Panc1 (cell line): ENCODE data around the gene CLSTN2. TPM values are rescaled to one million over a fixed set of nuclear protein-coding genes. Genes with fewer than 3 reads are reported as not detected.

Experiments used
- ATAC-seq: fragments of 200-7000 bp; cut with Tn5 transposase; 2 replicates; pipeline ENCODE4 v1.9.1; 2020; ENCODE audit warnings: mild to moderate bottlenecking, moderate library complexity
- BruUV-seq: library from RNA; stranded (reverse); fragments of 400-500 nt; replicated peaks from 2 replicates; lab custom pipeline; 2021; lab: Mats Ljungman, UMichigan
- CTCF ChIA-PET: fragments of 300-600 bp; sonication (Branson Sonifier 250); formaldehyde crosslinking; loops from one replicate; lab custom pipeline; 2022; ENCODE audit warnings: antibody characterized with exemption; lab: Charles Lee
- POLR2A ChIA-PET: fragments of 300-600 bp; sonication (Branson Sonifier 250); formaldehyde crosslinking; loops from one replicate; lab custom pipeline; 2022; ENCODE audit warnings: antibody characterized with exemption; lab: Charles Lee
- DNase-seq: peaks from one replicate; pipeline ENCODE4 v3.0.0-alpha.2; 2010; ENCODE audit warnings: low read depth, low spot score
- H3K27ac ChIP-seq: 2 replicates; pipeline ENCODE4 v1.5.1; 2011; ENCODE audit warnings: mild to moderate bottlenecking, low read length, inconsistent platforms
- H3K27me3 ChIP-seq: fragments of 200-500 bp; sonication (Bioruptor generic); 2 replicates; pipeline ENCODE4 v1.6.0; 2014; ENCODE audit warnings: low read length, inconsistent platforms; ENCODE audit not compliant: control insufficient read depth, insufficient read depth
- H3K36me3 ChIP-seq: fragments of 200-500 bp; sonication (Bioruptor generic); 2 replicates; pipeline ENCODE4 v1.5.1; 2014; ENCODE audit warnings: inconsistent platforms, mild to moderate bottlenecking, low read length, moderate library complexity; ENCODE audit not compliant: control insufficient read depth, insufficient read depth
- H3K4me1 ChIP-seq: 2 replicates; pipeline ENCODE4 v1.5.1; 2011; ENCODE audit warnings: inconsistent platforms, mild to moderate bottlenecking, low read length, moderate library complexity; ENCODE audit not compliant: control insufficient read depth, insufficient read depth
- H3K4me3 ChIP-seq, 2 experiments: 2 replicates each; pipeline ENCODE4 v1.5.1; 2011 to 2012; ENCODE audit warnings: low read depth in 2 of 2, low read length in 2 of 2, mild to moderate bottlenecking in 2 of 2, inconsistent platforms in 1 of 2, moderate library complexity in 1 of 2
- H3K9me3 ChIP-seq: fragments of 200-500 bp; sonication (Bioruptor generic); 2 replicates; pipeline ENCODE4 v1.5.1; 2014; ENCODE audit warnings: low read depth, mild to moderate bottlenecking, inconsistent platforms, low read length, moderate library complexity; ENCODE audit not compliant: control insufficient read depth, insufficient read depth
- POLR2AphosphoS5 ChIP-seq: IDR thresholded peaks from 2 replicates; pipeline ENCODE4 v1.6.1; 2012; ENCODE audit warnings: mild to moderate bottlenecking, low read depth, low read length, moderate library complexity
- SIN3A ChIP-seq: IDR thresholded peaks from 2 replicates; pipeline ENCODE4 v1.6.1; 2012; ENCODE audit warnings: low read depth, mild to moderate bottlenecking, low read length, moderate library complexity, borderline replicate concordance; ENCODE audit not compliant: insufficient read depth
- TCF7L2 ChIP-seq: IDR thresholded peaks from 2 replicates; pipeline ENCODE4 v1.6.1; 2011; ENCODE audit warnings: mild to moderate bottlenecking, low read depth, low read length, inconsistent platforms
- in situ Hi-C: cut with HindIII; loops from 2 replicates; pipeline ENCODE4 v1.10.0; 2016; ENCODE audit warnings: low sequenced_read_pairs, low pct_unique_long_range_greater_than_20kb
- intact Hi-C: fragments of 100-400 bp; cut with micrococcal nuclease; formaldehyde crosslinking; loops from one replicate; pipeline ENCODE4 v1.10.0; 2022; ENCODE audit not compliant: unreplicated experiment
- total RNA-seq: library from RNA; stranded (reverse); gene quantifications from one replicate; pipeline ENCODE4 v1.2.1, GENCODE V29; 2021; ENCODE audit not compliant: unreplicated experiment
- TF ChIP-seq, protein P1 (sequence below), 2 experiments: IDR thresholded peaks; 2 replicates each; pipeline ENCODE4 v1.6.1; 2011 to 2012; ENCODE audit warnings: low read depth in 2 of 2, control low read depth in 1 of 2, low read length in 1 of 2, mild to moderate bottlenecking in 1 of 2, moderate library complexity in 1 of 2; ENCODE audit not compliant: insufficient read depth in 1 of 2
- TF ChIP-seq, protein P2 (sequence below): fragments of 450-650 bp; IDR thresholded peaks from 2 replicates; pipeline ENCODE4 v1.5.1; 2017; ENCODE audit warnings: mild to moderate bottlenecking

The CLSTN2 gene
- total RNA-seq, 1 experiment from 2014 or later: 0.03 TPM

DNA sequence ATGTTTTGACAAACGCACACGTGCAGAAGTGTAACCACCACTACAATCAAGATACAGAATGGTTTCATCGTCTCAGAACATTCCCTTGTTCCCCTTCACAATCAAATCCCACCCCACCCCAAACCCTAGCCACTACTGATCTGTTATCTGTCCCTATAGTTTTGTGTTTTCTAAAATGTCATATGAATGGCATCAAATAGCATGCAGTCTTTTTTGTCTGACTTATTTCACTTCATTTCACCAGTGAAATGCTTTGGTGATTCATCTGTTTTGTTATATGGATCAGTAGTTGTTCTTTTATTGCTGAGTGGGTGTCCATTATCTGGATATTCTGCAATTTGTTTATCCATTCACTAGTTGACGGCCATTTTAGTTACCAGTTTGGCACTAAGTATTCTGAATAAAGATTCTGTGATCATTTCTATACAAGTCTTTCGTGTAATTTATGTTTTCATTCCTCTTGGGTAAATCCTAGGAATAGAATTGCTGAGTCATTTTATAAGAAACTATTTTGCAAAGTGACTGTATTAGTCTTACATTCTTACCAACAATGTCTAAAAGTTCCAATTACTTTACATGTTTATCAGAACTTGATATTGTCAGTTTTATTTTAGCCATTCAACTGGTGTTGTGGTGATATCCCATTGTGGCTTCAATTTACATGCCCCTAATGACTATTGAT is 232.8 kb downstream of the CLSTN2 start:
- ChIA-PET CTCF (no interaction called here), POLR2A (no interaction called here)
- in situ Hi-C loops (no loop called here), intact Hi-C loops (no loop called here)
- H3K4me3 ChIP-seq: no peak overlapping the region
- H3K4me1 ChIP-seq: no peaks in the 10 kb centered on the region
- ATAC-seq: no peak
- H3K27ac ChIP-seq: no peak overlapping the region
- no peak for DNase-seq
- H3K27me3 ChIP-seq: no peaks in the 10 kb centered on the region
- no peaks in the 10 kb centered on the region for H3K9me3 ChIP-seq
- BruUV-seq: no TSS peak
- TF ChIP-seq, protein P1, sequence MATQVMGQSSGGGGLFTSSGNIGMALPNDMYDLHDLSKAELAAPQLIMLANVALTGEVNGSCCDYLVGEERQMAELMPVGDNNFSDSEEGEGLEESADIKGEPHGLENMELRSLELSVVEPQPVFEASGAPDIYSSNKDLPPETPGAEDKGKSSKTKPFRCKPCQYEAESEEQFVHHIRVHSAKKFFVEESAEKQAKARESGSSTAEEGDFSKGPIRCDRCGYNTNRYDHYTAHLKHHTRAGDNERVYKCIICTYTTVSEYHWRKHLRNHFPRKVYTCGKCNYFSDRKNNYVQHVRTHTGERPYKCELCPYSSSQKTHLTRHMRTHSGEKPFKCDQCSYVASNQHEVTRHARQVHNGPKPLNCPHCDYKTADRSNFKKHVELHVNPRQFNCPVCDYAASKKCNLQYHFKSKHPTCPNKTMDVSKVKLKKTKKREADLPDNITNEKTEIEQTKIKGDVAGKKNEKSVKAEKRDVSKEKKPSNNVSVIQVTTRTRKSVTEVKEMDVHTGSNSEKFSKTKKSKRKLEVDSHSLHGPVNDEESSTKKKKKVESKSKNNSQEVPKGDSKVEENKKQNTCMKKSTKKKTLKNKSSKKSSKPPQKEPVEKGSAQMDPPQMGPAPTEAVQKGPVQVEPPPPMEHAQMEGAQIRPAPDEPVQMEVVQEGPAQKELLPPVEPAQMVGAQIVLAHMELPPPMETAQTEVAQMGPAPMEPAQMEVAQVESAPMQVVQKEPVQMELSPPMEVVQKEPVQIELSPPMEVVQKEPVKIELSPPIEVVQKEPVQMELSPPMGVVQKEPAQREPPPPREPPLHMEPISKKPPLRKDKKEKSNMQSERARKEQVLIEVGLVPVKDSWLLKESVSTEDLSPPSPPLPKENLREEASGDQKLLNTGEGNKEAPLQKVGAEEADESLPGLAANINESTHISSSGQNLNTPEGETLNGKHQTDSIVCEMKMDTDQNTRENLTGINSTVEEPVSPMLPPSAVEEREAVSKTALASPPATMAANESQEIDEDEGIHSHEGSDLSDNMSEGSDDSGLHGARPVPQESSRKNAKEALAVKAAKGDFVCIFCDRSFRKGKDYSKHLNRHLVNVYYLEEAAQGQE (IDR thresholded peaks at IDR 0.05; ENCODE audit: insufficient read depth in 1 of 2, low read depth in 2 of 2, low read length in 1 of 2): no peak
- TF ChIP-seq, protein P2, sequence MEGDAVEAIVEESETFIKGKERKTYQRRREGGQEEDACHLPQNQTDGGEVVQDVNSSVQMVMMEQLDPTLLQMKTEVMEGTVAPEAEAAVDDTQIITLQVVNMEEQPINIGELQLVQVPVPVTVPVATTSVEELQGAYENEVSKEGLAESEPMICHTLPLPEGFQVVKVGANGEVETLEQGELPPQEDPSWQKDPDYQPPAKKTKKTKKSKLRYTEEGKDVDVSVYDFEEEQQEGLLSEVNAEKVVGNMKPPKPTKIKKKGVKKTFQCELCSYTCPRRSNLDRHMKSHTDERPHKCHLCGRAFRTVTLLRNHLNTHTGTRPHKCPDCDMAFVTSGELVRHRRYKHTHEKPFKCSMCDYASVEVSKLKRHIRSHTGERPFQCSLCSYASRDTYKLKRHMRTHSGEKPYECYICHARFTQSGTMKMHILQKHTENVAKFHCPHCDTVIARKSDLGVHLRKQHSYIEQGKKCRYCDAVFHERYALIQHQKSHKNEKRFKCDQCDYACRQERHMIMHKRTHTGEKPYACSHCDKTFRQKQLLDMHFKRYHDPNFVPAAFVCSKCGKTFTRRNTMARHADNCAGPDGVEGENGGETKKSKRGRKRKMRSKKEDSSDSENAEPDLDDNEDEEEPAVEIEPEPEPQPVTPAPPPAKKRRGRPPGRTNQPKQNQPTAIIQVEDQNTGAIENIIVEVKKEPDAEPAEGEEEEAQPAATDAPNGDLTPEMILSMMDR: no peak
- TF ChIP-seq TCF7L2 (no peak), SIN3A (no peak), POLR2AphosphoS5 (no peak)
- H3K36me3 ChIP-seq: no peaks in the 10 kb centered on the region

DNA sequence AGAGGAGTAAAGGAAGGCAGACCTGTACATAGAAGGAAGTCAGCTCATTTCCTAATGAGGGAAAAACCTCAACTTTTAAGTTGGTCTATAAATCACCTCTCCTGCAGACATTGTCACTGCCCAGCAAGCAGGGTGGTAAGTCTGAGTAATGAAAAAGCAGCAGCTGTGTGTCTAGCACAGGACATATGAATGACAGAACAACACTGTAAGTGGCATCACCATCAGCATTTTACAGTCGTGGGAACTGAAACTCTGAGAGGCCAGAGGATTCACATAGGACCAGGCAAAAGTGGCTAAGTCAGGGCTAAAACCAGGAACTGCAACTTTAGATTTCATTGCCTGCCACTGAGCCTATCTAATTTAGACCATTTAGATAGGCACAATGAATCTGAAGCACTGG is 235.6 kb downstream of the CLSTN2 start:
- no peaks in the 10 kb centered on the region for H3K4me1 ChIP-seq
- no peaks in the 10 kb centered on the region for H3K36me3 ChIP-seq
- H3K9me3 ChIP-seq: no peaks in the 10 kb centered on the region
- DNase-seq (no peak), ATAC-seq (no peak)
- no peak overlapping the region for H3K27ac ChIP-seq
- BruUV-seq: no TSS peak
- H3K27me3 ChIP-seq: no peaks in the 10 kb centered on the region
- intact Hi-C loops: no loop called here
- H3K4me3 ChIP-seq: no peak overlapping the region
- ChIA-PET CTCF (no interaction called here), POLR2A (no interaction called here)
- TF ChIP-seq POLR2AphosphoS5 (no peak), TCF7L2 (no peak), SIN3A (no peak)
- TF ChIP-seq, protein P2: no peak
- TF ChIP-seq, protein P1 (IDR thresholded peaks at IDR 0.05; ENCODE audit: insufficient read depth in 1 of 2, low read depth in 2 of 2, low read length in 1 of 2): no peak
- in situ Hi-C loops: no loop called here
